ENCODE results near the gene SH3PXD2B. TPM values are rescaled to one million over a fixed set of nuclear protein-coding genes. Genes with fewer than 3 reads are reported as not detected.

The SH3PXD2B gene
- total RNA-seq, 1 experiment from 2014 or later, result 64.1 TPM

DNA sequence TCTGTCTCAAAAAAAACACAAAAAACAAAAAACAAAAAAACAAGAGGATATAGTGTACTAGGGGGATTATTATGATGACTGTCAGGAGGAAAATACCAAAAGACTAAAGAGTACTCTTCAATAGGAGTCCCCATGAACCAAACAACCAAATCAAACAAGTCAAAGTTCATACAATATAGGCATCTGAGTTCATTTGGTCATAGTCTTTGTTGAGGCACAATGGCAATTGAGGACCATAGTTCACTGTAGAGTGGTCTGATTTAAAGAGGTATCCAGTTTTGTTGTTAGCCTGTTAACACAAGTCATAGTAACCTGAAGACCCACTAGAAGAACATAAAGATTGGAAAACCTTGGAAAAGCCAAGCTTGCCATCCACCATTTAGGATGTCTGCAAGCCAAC lies 159.5 kb downstream of the SH3PXD2B start (continued):
- TF ChIP-seq MXD4 (CRISPR knock-in tag; IDR thresholded peaks at IDR 0.05; ENCODE audit: borderline replicate concordance) (no peak), ETV6 (CRISPR knock-in tag; IDR thresholded peaks at IDR 0.05) (no peak), ZNF532 (CRISPR knock-in tag; IDR thresholded peaks at IDR 0.05; ENCODE audit: borderline replicate concordance) (no peak), CTCF (IDR thresholded peaks at IDR 0.05) (no peak), PREB (CRISPR knock-in tag; IDR thresholded peaks at IDR 0.05; ENCODE audit: borderline replicate concordance) (no peak), KAT7 (CRISPR knock-in tag; IDR thresholded peaks at IDR 0.05; ENCODE audit: borderline replicate concordance) (no peak)
- TF ChIP-seq, protein P1, sequence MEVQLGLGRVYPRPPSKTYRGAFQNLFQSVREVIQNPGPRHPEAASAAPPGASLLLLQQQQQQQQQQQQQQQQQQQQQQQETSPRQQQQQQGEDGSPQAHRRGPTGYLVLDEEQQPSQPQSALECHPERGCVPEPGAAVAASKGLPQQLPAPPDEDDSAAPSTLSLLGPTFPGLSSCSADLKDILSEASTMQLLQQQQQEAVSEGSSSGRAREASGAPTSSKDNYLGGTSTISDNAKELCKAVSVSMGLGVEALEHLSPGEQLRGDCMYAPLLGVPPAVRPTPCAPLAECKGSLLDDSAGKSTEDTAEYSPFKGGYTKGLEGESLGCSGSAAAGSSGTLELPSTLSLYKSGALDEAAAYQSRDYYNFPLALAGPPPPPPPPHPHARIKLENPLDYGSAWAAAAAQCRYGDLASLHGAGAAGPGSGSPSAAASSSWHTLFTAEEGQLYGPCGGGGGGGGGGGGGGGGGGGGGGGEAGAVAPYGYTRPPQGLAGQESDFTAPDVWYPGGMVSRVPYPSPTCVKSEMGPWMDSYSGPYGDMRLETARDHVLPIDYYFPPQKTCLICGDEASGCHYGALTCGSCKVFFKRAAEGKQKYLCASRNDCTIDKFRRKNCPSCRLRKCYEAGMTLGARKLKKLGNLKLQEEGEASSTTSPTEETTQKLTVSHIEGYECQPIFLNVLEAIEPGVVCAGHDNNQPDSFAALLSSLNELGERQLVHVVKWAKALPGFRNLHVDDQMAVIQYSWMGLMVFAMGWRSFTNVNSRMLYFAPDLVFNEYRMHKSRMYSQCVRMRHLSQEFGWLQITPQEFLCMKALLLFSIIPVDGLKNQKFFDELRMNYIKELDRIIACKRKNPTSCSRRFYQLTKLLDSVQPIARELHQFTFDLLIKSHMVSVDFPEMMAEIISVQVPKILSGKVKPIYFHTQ (CRISPR knock-in tag; IDR thresholded peaks at IDR 0.05), result no peak

GRCh38 chr5:172293745-172294342 lies 160.5 kb downstream of the SH3PXD2B start:
- ATAC-seq (no peak), DNase-seq (ENCODE audit: low spot score) (no peak)
- CTCF ChIA-PET, result interaction anchor here (0.6 to 3.7 kb wide), 26 partner anchors 9 to 382 kb away, joined by 3 to 25 read pairs (median 4); partner anchors contain the start of genes STK10 and UBTD2
- TF ChIP-seq MYBL2 (CRISPR knock-in tag; IDR thresholded peaks at IDR 0.05), result no peak
- TF ChIP-seq ATF1 (CRISPR knock-in tag; IDR thresholded peaks at IDR 0.05), result no peak
- TF ChIP-seq ZBTB21 (CRISPR knock-in tag; IDR thresholded peaks at IDR 0.05; ENCODE audit: borderline replicate concordance), result no peak
- TF ChIP-seq ATF6 (CRISPR knock-in tag; IDR thresholded peaks at IDR 0.05), result no peak
- no peak for TF ChIP-seq ZNF317 (CRISPR knock-in tag; IDR thresholded peaks at IDR 0.05; ENCODE audit: borderline replicate concordance, low read depth)
- TF ChIP-seq KAT7 (CRISPR knock-in tag; IDR thresholded peaks at IDR 0.05; ENCODE audit: borderline replicate concordance), result no peak
- no peak for TF ChIP-seq MXD4 (CRISPR knock-in tag; IDR thresholded peaks at IDR 0.05; ENCODE audit: borderline replicate concordance)
- TF ChIP-seq NR1H2 (CRISPR knock-in tag; IDR thresholded peaks at IDR 0.05), result no peak
- TF ChIP-seq, protein P2, sequence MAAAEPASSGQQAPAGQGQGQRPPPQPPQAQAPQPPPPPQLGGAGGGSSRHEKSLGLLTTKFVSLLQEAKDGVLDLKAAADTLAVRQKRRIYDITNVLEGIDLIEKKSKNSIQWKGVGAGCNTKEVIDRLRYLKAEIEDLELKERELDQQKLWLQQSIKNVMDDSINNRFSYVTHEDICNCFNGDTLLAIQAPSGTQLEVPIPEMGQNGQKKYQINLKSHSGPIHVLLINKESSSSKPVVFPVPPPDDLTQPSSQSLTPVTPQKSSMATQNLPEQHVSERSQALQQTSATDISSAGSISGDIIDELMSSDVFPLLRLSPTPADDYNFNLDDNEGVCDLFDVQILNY (CRISPR knock-in tag; IDR thresholded peaks at IDR 0.05), result no peak
- TF ChIP-seq CREB1 (CRISPR knock-in tag; IDR thresholded peaks at IDR 0.05), result no peak
- TF ChIP-seq NFE2L1 (CRISPR knock-in tag; IDR thresholded peaks at IDR 0.05), result no peak
- no peaks in the 10 kb centered on the region for H3K36me3 Mint-ChIP-seq
- peaks cover 7% of the 10 kb centered on the region; the same call in 1 of the 2 replicates for H3K27me3 Mint-ChIP-seq (ENCODE audit: low read depth)
- POLR2A ChIA-PET, result no interaction called here
- H3K4me1 Mint-ChIP-seq, result no peaks in the 10 kb centered on the region
- no peak overlapping the region for H3K4me3 Mint-ChIP-seq
- H3K27ac Mint-ChIP-seq, result no peak overlapping the region
- no peaks in the 10 kb centered on the region for H3K9me3 Mint-ChIP-seq
